Naive B cell (primary cell): ENCODE results near the gene HOXA7. TPM values are rescaled to one million over a fixed set of nuclear protein-coding genes. Genes with fewer than 3 reads are reported as not detected.

Source experiments
- ATAC-seq, 2 donors: fragments of 150-1000 bp; cut with Tn5 transposase; 2 replicates each; pipeline ENCODE4 v1.10.0; 2021; ENCODE audit warnings: low read depth in 2 of 2, mild to moderate bottlenecking in 2 of 2, moderate library complexity in 2 of 2
- DNase-seq: peaks from one replicate; pipeline ENCODE4 v3.0.0; 2022
- H3K27ac Mint-ChIP-seq, 6 donors: one replicate each; pipeline ENCODE4 v1.8.0; 2020 to 2022; ENCODE audit warnings: mild to moderate bottlenecking in 6 of 6, mixed read lengths in 6 of 6, moderate library complexity in 5 of 6, inconsistent platforms in 2 of 6
- H3K27me3 Mint-ChIP-seq, 3 donors: one replicate each; pipeline ENCODE4 v1.8.0; 2021 to 2022; ENCODE audit warnings: mixed read lengths in 3 of 3, mild to moderate bottlenecking in 1 of 3
- H3K36me3 Mint-ChIP-seq, 2 donors: one replicate each; pipeline ENCODE4 v1.8.0; 2020 to 2022; ENCODE audit warnings: mixed read lengths in 2 of 2, inconsistent platforms in 1 of 2, mild to moderate bottlenecking in 1 of 2
- H3K4me1 Mint-ChIP-seq, 3 donors: one replicate each; pipeline ENCODE4 v1.8.0; 2020 to 2022; ENCODE audit warnings: mixed read lengths in 3 of 3, inconsistent platforms in 1 of 3, mild to moderate bottlenecking in 1 of 3, moderate library complexity in 1 of 3
- H3K4me3 Mint-ChIP-seq, 8 donors: one replicate each; pipeline ENCODE4 v1.8.0; 2020 to 2022; ENCODE audit warnings: mild to moderate bottlenecking in 8 of 8, mixed read lengths in 8 of 8, moderate library complexity in 8 of 8, inconsistent platforms in 2 of 8
- H3K9me3 Mint-ChIP-seq, 7 donors: one replicate each; pipeline ENCODE4 v1.8.0; 2020 to 2022; ENCODE audit warnings: mixed read lengths in 7 of 7, mild to moderate bottlenecking in 5 of 7, inconsistent platforms in 2 of 7, moderate library complexity in 1 of 7
- polyA plus RNA-seq, 6 donors: library from polyadenylated mRNA; unstranded; fragments of 300-500 nt; fragmentation: Illumina TruSeq; gene quantifications; one replicate each; pipeline ENCODE4 v1.2.3, GENCODE V29; 2021; ENCODE audit warnings: low read depth in 6 of 6

Gene HOXA7
- polyA plus RNA-seq, 6 donors from 2014 or later: not detected

DNA sequence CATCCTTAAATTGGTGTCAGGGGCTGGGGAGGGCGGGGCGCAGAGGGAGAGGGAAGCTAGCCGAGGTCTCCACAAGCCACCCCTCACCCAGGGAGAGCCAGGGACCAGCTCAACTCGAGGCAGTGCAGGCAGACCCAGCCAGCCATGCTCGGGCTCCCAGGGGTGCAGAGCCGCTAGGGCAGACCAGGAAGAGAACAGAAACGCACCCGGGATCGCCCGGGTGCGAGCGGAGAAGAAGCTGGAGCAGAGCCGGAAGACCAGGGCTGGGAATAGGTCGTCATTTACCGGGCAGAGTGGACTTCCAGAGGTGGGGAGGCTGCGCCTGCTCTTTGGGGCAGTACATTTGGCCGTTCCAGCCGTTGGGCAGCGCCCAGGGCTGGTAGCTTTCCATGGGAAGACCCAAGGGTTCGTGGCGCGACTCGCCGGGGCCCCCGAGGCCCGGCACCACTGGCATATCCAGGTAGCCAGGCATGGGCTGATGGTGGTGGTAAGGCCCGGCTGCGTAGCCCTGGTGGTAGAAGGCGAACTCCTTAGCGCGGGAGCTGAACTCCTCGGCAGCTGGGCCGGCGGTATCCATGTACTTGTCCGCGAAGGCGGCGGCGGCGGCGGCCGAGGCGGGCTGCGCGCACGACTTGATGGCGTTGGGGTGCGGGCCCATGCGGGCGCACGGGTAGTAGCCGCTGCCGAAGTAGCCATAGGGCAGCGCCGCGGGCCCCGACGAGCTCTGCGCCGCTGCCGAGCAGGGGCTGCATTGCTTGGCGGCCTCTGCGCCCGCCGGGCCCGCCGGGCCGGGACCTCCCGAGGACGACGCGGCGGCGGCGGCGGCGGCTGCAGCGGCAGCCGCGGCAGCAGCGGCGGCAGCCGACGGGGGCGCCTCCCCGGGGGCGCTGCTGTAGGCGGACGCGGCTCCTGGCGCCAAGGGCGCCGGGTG lies 42.7 kb upstream of the HOXA7 start:
- Mint-ChIP-seq H3K27ac (peak overlapping the region in 3 of 6 donors; percentile 66 to 92 (median 85)), H3K4me3 (peak overlapping the region; percentile 51 to 88 (median 82)), H3K27me3 (peaks cover 74 to 94% (median 78%) of the 10 kb centered on the region in 3 donors), H3K4me1 (peaks cover 30 to 40% (median 33%) of the 10 kb centered on the region in 3 donors), H3K9me3 (peaks cover 0 to 18% (median 10%) of the 10 kb centered on the region in 7 donors), H3K36me3 (peaks cover 0 to 4% of the 10 kb centered on the region in 2 donors)
- ATAC-seq (no peak), DNase-seq (no peak)

DNA sequence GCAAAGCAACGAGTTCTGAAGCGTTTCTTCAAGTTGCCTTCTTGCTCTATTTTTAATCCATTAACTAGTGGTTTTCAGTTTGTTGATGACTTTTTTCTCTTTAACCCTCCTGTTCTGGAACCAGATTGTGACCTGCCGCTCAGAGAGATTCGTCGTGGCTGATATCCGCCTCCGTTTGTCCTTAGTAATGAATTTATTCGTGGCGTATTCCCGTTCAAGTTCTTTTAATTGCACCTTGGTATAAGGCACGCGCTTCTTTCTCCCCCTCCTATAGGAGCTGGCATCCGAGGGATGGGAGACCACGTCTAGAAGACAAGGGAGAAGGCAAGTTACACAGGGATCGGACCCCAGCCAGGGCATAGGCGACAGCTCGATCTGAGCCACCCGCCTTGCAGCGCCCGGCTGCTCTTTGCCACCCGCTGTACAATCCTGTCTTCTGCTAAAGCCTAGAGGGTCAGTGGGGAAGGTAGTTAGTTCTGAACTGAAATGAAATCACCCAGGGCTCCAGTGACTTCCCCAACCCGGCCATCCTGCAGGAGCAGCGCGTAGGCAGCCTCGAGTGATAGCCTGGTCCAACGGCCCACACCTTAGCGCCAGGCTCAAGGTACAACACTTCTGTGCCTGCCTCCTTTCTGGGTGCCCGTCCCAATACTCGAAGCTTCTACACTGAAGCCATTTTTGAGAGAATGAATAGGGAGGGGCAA lies 41.8 kb upstream of the HOXA7 start:
- Mint-ChIP-seq H3K4me1 (peaks cover 27 to 44% (median 34%) of the 10 kb centered on the region in 3 donors), H3K27ac (peak overlapping the region in 4 of 6 donors; percentile 30 to 92 (median 63)), H3K9me3 (peaks cover 0 to 14% (median 9%) of the 10 kb centered on the region in 7 donors), H3K4me3 (peak overlapping the region in 7 of 8 donors; percentile 35 to 84 (median 65)), H3K36me3 (peaks cover 0 to 4% of the 10 kb centered on the region in 2 donors), H3K27me3 (peaks cover 75 to 88% (median 76%) of the 10 kb centered on the region in 3 donors)
- ATAC-seq: no peak
- DNase-seq: no peak

DNA sequence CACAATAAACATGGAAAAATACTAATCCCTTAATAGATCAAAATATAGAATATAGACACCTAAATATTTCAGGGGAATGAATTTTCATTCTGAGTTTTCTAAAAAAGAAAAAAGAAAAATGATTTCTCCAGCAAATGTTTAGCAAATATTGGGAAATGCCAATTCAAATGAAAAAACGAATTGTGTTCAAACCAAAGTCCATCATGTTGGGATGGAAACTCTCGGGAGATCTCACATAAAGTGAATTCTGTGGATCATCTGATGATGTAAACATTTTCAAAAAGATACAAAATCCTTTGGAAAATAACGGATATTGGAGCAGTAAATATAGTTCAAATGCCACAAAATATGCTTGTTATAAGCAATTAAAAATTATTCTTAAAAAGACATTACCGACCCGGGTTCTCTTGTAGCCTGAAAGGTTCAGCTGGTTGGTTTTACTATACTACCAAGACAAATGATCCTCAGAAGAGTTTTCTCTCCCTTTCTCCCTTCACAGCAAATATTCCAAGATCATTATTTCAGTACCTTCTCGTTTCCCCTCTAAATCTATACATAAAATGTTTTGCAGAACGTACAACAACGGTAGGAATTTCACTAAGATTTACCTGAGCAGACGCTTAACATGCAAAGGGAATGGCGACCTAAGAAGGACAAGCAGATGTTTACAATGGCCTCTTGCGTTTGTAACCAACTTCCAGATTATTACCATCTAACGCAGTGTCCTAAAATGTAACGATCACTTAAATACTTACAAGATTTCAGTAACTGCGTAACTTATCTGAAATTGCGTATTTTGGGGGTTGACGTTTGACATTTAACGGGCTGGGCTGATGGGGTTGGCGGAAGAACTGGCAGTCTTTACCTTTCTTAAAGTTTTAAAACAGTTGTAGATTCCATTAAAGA lies 40.9 kb upstream of the HOXA7 start:
- Mint-ChIP-seq H3K4me3 (peak overlapping the region in 2 of 8 donors; percentile 35 to 73), H3K27ac (peak overlapping the region in 4 of 6 donors; percentile 30 to 92 (median 63)), H3K36me3 (peaks cover 0 to 4% of the 10 kb centered on the region in 2 donors), H3K9me3 (peaks cover 0 to 14% (median 8%) of the 10 kb centered on the region in 7 donors), H3K27me3 (peaks cover 72 to 79% (median 74%) of the 10 kb centered on the region in 3 donors), H3K4me1 (peaks cover 27 to 44% (median 32%) of the 10 kb centered on the region in 3 donors)
- ATAC-seq (no peak), DNase-seq (no peak)

DNA sequence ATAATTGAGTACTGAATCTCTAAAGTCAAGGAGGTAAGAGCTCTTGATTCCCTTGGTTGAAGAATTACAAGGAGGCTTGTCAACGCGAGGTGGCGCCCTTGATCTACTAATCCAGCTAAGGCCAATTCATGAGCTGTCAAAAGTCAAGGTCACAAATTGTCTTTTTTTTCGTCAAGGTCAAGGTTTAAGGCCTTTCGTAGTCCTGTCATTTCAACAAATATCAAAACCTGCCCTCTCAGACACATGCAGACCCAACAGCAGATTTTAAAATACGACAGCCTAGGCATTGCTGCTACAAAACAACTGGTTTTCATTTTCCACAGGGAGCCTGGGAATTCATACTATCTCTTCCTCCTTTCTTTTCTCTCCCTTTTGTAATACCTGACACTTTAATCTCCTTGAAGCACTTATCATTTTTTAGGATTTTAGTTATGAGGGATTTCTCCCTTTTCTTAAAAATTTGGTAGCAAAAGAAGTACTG lies 39.9 kb upstream of the HOXA7 start:
- DNase-seq (peak; percentile 69), ATAC-seq (peak; percentile 37 to 46)
- peaks cover 0 to 4% of the 10 kb centered on the region in 2 donors for H3K36me3 Mint-ChIP-seq
- H3K27me3 Mint-ChIP-seq: peaks cover 70 to 76% (median 72%) of the 10 kb centered on the region in 3 donors
- H3K4me1 Mint-ChIP-seq: peaks cover 19 to 33% (median 27%) of the 10 kb centered on the region in 3 donors
- peak overlapping the region in 1 of 6 donors; percentile 52 for H3K27ac Mint-ChIP-seq
- H3K9me3 Mint-ChIP-seq: peaks cover 0 to 12% (median 6%) of the 10 kb centered on the region in 7 donors
- peak overlapping the region in 2 of 8 donors; percentile 55 to 74 for H3K4me3 Mint-ChIP-seq

DNA sequence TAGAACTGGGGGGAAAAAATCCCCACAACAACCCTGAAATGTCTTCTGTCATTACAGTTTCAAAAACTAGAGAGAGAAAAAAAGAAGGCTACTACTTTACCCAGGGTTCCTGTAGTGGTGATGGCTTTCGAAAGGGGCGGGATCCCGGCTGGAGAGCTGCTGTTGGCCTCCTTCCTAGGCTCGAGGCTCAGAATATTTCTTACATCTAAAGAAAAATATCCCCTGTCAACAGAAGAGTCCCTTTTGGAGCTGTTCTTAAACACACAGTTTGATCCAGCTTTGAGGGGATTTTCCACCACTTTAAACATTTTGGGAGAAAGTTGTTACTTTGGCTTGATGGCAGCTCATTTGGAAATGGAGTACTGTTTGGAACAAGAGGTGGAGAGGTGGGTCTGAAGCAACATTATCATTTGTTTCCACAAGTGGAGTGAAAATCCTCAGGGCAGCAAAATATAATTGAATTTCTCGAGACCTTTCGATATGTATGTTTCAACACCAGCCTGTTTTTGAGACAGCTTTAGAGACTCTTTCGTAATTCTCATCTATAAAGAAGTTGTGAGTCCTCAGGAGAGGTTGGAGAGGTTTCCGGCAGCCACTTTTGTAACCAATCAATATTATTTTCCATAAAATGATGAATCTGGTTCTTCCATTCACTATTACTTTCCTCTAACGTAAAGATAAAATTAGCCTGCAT lies 38.4 kb upstream of the HOXA7 start:
- peaks cover 0 to 4% of the 10 kb centered on the region in 2 donors for H3K36me3 Mint-ChIP-seq
- peak overlapping the region in 1 of 6 donors; percentile 32 for H3K27ac Mint-ChIP-seq
- peak overlapping the region in 1 of 8 donors; percentile 41 for H3K4me3 Mint-ChIP-seq

DNA sequence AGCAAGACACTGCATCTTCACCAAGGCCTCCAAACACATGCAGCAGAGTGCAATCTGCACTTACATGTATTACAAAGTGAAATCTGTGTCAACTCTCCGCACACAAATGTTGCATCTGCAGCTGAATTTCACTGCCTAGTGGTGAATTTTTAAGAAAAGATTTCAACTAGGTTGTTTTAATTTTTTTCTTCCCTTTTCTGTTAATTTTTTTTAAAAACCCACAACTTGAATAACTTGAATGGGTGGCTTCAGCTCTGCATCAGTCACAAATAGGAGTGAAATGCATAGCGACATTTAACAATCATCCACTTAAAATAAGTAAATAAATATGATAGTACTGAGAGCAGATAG lies 37.5 kb upstream of the HOXA7 start:
- Mint-ChIP-seq H3K27ac (peak overlapping the region in 2 of 6 donors; percentile 63 to 81), H3K4me1 (peaks cover 17 to 28% (median 27%) of the 10 kb centered on the region in 3 donors), H3K27me3 (peaks cover 76 to 78% (median 78%) of the 10 kb centered on the region in 3 donors), H3K9me3 (peaks cover 0 to 18% (median 4%) of the 10 kb centered on the region in 7 donors), H3K36me3 (peaks cover 0 to 4% of the 10 kb centered on the region in 2 donors), H3K4me3 (peak overlapping the region in 3 of 8 donors; percentile 41 to 63 (median 60))
- DNase-seq (no peak), ATAC-seq (no peak)

More for the DNA sequence above, 38.4 kb upstream of the HOXA7 start:
- DNase-seq (no peak), ATAC-seq (no peak)
- H3K27me3 Mint-ChIP-seq: peaks cover 72 to 76% (median 72%) of the 10 kb centered on the region in 3 donors
- peaks cover 0 to 16% (median 4%) of the 10 kb centered on the region in 7 donors for H3K9me3 Mint-ChIP-seq
- H3K4me1 Mint-ChIP-seq: peaks cover 15 to 22% (median 20%) of the 10 kb centered on the region in 3 donors

DNA sequence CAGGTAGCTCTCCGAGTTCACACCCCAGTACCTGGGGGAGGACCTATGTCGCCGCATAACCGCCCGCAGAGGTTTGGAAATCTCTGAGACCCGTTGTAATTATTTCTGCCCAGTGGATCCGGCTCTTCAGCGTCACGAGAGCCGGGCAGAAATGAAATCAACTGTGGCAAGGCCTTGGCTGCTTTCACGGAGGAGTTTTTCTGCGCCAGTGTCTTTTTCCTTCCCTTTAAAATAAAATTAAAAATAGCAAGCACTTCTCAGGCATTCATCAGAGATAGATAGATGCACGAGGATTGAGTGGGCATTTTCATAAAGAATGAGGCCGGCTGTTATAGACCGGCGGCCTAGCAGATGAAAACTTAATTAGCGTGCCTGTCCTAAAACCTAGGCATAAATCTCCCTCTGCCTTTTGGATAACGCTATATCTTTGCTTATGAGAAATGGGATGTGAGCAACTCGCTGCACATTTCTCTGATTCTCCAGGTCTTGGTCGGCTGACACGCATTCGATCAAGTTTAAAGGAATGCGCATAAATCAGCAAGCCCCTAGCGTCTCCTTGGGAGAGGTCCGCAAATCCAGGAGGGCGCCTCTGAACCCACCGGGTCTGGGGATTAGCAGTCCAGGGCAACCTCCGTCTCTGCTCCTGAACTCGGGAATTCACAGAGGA lies 37.0 kb upstream of the HOXA7 start:
- peak overlapping the region in 7 of 8 donors; percentile 9 to 82 (median 60) for H3K4me3 Mint-ChIP-seq
- H3K27me3 Mint-ChIP-seq: peaks cover 76 to 80% (median 78%) of the 10 kb centered on the region in 3 donors
- peak overlapping the region in 2 of 6 donors; percentile 39 to 81 for H3K27ac Mint-ChIP-seq
- ATAC-seq: no peak
- peaks cover 0 to 4% of the 10 kb centered on the region in 2 donors for H3K36me3 Mint-ChIP-seq
- DNase-seq: no peak
- H3K9me3 Mint-ChIP-seq: peaks cover 0 to 21% (median 4%) of the 10 kb centered on the region in 7 donors
- peaks cover 21 to 33% (median 27%) of the 10 kb centered on the region in 3 donors for H3K4me1 Mint-ChIP-seq

DNA sequence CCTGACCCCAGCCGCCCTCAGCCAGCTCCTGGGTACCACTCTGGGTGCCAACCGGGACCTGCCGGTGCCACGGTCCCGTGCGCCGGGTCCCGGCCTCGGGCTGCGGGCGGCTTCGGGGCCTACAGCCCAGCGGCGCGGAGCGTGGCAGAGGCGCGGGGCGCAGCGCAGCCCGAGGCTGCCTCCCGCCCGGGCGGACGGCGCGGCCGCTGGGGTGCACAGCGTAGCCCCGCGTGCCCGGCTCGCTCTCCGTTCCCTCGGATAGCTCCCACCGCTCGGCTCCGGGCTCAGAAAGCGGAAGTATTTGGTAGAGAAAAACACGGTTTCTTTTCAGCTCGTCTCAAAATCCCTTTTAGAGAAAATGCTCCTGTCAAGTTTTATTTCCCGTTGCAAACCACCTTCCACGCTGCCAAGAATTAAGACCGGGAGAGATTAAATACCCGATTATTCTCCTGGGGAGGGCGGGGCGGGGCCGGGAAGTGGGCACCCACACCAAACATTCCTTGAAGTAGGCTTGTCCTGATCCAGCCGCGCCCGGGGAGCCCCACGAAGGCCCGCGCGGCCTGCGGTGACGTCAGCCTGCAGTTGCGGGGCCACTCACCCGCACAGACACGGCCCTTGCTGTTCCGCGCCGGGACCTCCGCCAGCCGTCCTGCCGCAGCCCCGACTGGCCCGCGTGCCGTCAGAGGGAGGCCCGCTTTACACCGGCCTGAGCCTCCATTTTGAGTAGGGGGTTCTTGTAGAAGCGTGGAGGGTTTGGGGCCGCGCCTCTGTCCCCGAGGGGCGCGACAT lies 36.3 kb upstream of the HOXA7 start:
- peak overlapping the region in 4 of 6 donors; percentile 31 to 91 (median 66) for H3K27ac Mint-ChIP-seq
- peaks cover 23 to 34% (median 28%) of the 10 kb centered on the region in 3 donors for H3K4me1 Mint-ChIP-seq

DNA sequence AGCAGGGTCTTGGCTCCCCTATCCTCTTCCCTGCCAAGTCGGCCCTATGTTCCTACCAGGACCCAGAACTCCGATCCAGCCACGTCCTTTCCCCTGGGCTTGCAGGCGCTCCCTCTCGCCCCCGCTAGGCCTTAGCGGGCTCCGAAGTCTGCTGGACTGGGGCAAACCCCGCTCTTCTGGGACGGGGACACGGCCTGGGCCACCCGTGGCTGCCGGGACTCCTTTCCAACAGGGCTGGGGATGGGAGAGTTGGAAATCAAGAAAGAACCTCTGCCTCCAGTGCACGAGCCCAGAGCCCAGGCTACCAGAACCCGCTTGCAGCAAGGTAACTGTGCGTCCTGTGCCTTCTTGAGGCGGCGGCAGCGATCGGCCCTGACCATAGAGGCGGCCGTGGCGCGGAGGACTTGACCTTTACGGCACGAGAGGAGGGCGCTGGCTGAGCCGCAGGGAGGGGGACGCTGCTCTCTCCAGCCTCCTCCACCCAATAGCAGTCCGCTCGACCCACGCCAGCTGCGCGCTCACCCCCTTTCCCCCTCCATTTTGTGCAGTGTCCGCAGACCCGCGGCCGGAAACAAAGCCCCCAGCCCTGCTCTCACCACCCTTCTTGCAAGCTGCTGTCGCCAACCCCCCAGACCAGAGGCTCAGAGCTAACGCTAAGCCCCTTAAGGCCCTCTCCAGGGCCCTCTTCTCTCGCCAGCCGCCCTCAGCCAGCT lies 35.5 kb upstream of the HOXA7 start:
- Mint-ChIP-seq H3K4me3 (peak overlapping the region; percentile 28 to 82 (median 55)), H3K4me1 (peaks cover 24 to 41% (median 31%) of the 10 kb centered on the region in 3 donors), H3K36me3 (no peaks in the 10 kb centered on the region), H3K27me3 (peaks cover 78 to 81% (median 79%) of the 10 kb centered on the region in 3 donors), H3K9me3 (peaks cover 0 to 19% (median 3%) of the 10 kb centered on the region in 7 donors), H3K27ac (peak overlapping the region in 3 of 6 donors; percentile 31 to 86 (median 62))
- no peak for DNase-seq
- ATAC-seq: no peak

More for the DNA sequence above, 36.3 kb upstream of the HOXA7 start:
- H3K27me3 Mint-ChIP-seq: peaks cover 76 to 80% (median 78%) of the 10 kb centered on the region in 3 donors
- peaks cover 0 to 19% (median 3%) of the 10 kb centered on the region in 7 donors for H3K9me3 Mint-ChIP-seq
- peak; percentile 53 to 61 for ATAC-seq
- DNase-seq: no peak
- peaks cover 0 to 4% of the 10 kb centered on the region in 2 donors for H3K36me3 Mint-ChIP-seq
- peak overlapping the region in 6 of 8 donors; percentile 62 to 86 (median 79) for H3K4me3 Mint-ChIP-seq

DNA sequence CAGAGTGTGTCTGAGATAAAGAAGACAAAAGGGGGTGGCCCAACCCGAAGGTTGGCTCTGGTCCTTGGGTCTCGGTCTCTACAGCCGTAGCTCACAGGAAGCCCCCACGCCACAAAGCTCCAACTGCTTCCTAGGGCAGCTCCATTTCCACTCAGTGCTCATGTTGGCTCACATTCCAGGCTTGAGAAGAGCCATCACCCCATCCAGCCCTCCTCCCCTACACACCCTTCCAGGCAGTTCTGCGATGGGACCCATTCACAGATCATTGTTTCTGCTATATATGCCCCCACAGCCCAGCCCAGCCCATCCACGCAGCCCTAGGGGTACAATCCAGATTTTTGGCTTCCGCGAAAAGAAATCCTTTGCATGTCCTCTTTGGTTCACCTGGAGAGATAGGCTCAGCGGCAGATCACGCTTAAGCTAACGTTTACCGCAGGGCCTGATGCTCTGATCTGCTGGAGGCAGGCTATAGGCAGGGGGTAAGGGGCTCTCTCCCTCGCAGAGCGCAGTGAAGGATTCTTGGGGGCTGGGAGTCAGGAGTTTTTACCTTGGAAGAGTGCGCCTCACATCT lies 34.8 kb upstream of the HOXA7 start:
- H3K4me1 Mint-ChIP-seq: peaks cover 26 to 43% (median 32%) of the 10 kb centered on the region in 3 donors
- peaks cover 0 to under 1% of the 10 kb centered on the region in 2 donors for H3K36me3 Mint-ChIP-seq
- peak overlapping the region in 2 of 6 donors; percentile 54 to 59 for H3K27ac Mint-ChIP-seq
- peak overlapping the region in 5 of 8 donors; percentile 28 to 63 (median 58) for H3K4me3 Mint-ChIP-seq
- H3K9me3 Mint-ChIP-seq: peaks cover 0 to 24% (median 4%) of the 10 kb centered on the region in 7 donors
- no peak for ATAC-seq
- no peak for DNase-seq
- peaks cover 80 to 83% (median 81%) of the 10 kb centered on the region in 3 donors for H3K27me3 Mint-ChIP-seq
